ENCODE measurements around the gene DOCK7.
"Not testable (repeated sequence)": the region's sequence is repeated elsewhere in the genome, so short reads cannot be mapped to it uniquely, and the experiment has no call there.

DOCK7 gene

GRCh38 chr1:62693123-62693522 is 4.9 kb upstream of the DOCK7 start:
- DNase-seq: no peak

- no peak for DNase-seq
Observed at GRCh38 chr1:62691062-62691844, 3.1 kb upstream of the DOCK7 start.

- no peak for DNase-seq
Observed at GRCh38 chr1:62689524-62689923, 1.3 kb upstream of the DOCK7 start.

- no peak for DNase-seq
Observed at GRCh38 chr1:62688687-62689085, 500 bp upstream of the DOCK7 start.

- DNase-seq: peak in 1 of 4 experiments; percentile 10
Observed at GRCh38 chr1:62687421-62687902, 724 bp downstream of the DOCK7 start.

- DNase-seq: no peak
Observed at GRCh38 chr1:62686822-62687221, 1.4 kb downstream of the DOCK7 start.

GRCh38 chr1:62685431-62685859 is 2.7 kb downstream of the DOCK7 start:
- DNase-seq: no peak

GRCh38 chr1:62682531-62682930 is 5.7 kb downstream of the DOCK7 start:
- no peak for DNase-seq

- DNase-seq: not testable (repeated sequence)
Observed at GRCh38 chr1:62680992-62681391, 7.2 kb downstream of the DOCK7 start.

- DNase-seq: not testable (repeated sequence)
Observed at GRCh38 chr1:62677822-62678221, 10.4 kb downstream of the DOCK7 start.

GRCh38 chr1:62676611-62677356 is 11.4 kb downstream of the DOCK7 start:
- DNase-seq: no peak

GRCh38 chr1:62673629-62674028 is 14.6 kb downstream of the DOCK7 start:
- DNase-seq: no peak

- no peak for DNase-seq
Observed at GRCh38 chr1:62672029-62672428, 16.2 kb downstream of the DOCK7 start.

- no peak for DNase-seq
Observed at GRCh38 chr1:62654744-62655143, 33.4 kb downstream of the DOCK7 start.

- no peak for DNase-seq
Observed at GRCh38 chr1:62652387-62652786, 35.8 kb downstream of the DOCK7 start.

- DNase-seq: no peak
Observed at GRCh38 chr1:62643283-62643682, 44.9 kb downstream of the DOCK7 start.

GRCh38 chr1:62637392-62638105 is 50.6 kb downstream of the DOCK7 start:
- DNase-seq: no peak

GRCh38 chr1:62628506-62628905 is 59.7 kb downstream of the DOCK7 start:
- DNase-seq: no peak

GRCh38 chr1:62625415-62625814 is 62.8 kb downstream of the DOCK7 start:
- DNase-seq: no peak

- no peak for DNase-seq
Observed at GRCh38 chr1:62621907-62622306, 66.3 kb downstream of the DOCK7 start.

- no peak for DNase-seq
Observed at GRCh38 chr1:62613890-62614289, 74.3 kb downstream of the DOCK7 start.

GRCh38 chr1:62613325-62613727 is 74.9 kb downstream of the DOCK7 start:
- DNase-seq: no peak

- no peak for DNase-seq
Observed at GRCh38 chr1:62612770-62613169, 75.4 kb downstream of the DOCK7 start.
